ENCODE measurements around the gene ABCA13.

ABCA13 gene

DNA sequence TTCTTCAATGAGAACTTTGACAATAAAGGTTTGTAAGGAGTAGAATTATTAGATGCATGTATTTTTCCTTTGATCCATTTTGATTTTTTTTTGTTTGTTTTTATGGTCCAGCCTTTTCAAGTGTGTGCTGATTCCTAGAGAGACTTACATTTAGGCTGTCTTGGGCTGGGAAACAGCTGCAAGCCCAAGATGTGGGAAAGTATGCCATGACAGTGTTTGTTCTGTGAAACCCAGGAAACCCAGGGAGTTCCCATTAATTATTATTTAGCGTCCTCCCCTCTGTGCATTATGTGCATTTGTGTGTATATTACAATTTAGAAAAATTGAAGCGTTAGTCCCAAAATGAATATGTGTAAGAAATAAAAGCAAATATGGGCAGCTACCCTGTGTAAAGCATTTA is 216.7 kb downstream of the ABCA13 start:
- Histone ChIP-seq H3K9me3 (ENCODE audit: control insufficient read depth, low read length) (peaks cover 25% of the 10 kb centered on the region), H2AK5ac (ENCODE audit: low read length, severe bottlenecking) (no peak overlapping the region), H2BK15ac (ENCODE audit: low read depth, poor library complexity, severe bottlenecking) (no peak overlapping the region), H4K8ac (ENCODE audit: low read length) (no peak overlapping the region), H3K27me3 (ENCODE audit: control insufficient read depth in 1 of 2, insufficient read depth in 1 of 2, low read length in 2 of 2) (no peaks in the 10 kb centered on the region), H3K18ac (ENCODE audit: low read depth in 1 of 2, low read length in 2 of 2) (no peak overlapping the region), H4K91ac (ENCODE audit: low read length) (no peak overlapping the region), H2BK5ac (ENCODE audit: low read depth, low read length, poor library complexity, severe bottlenecking) (no peak overlapping the region), H3K4me1 (ENCODE audit: control insufficient read depth, insufficient read depth, low read depth, low read length) (peaks cover 3% of the 10 kb centered on the region), H3K4me3 (ENCODE audit: insufficient read depth in 1 of 2, low read depth in 1 of 2, low read length in 2 of 2) (no peak overlapping the region), H2BK12ac (ENCODE audit: low read length in 2 of 2) (no peak overlapping the region), H3K4ac (ENCODE audit: low read depth in 1 of 2, low read length in 2 of 2) (no peak overlapping the region), H3K14ac (ENCODE audit: low read length in 2 of 2) (no peak overlapping the region), H3K9ac (ENCODE audit: low read length) (no peak overlapping the region), H3K23ac (ENCODE audit: low read length in 2 of 2) (no peak overlapping the region), H3K4me2 (ENCODE audit: low read length, poor library complexity, severe bottlenecking) (no peak overlapping the region), H3K36me3 (ENCODE audit: control insufficient read depth in 1 of 2, insufficient read depth in 2 of 2, low read depth in 1 of 2, low read length in 2 of 2) (no peaks in the 10 kb centered on the region), H3K79me1 (replicated peaks; ENCODE audit: low read length, poor library complexity, severe bottlenecking) (no peaks in the 10 kb centered on the region), H2BK120ac (ENCODE audit: low read depth, low read length) (no peak overlapping the region), H2AFZ (ENCODE audit: low read depth, low read length) (no peak overlapping the region), H3K27ac (ENCODE audit: low read length, poor library complexity, severe bottlenecking) (no peak overlapping the region)
- DNase-seq, result no peak
- WGBS, result 95% methylated on average over 2 of the region's 2 CpGs

GRCh38 chr7:48388911-48389310 is 217.7 kb downstream of the ABCA13 start:
- 85% methylated on average over 3 of the region's 4 CpGs for WGBS

DNA sequence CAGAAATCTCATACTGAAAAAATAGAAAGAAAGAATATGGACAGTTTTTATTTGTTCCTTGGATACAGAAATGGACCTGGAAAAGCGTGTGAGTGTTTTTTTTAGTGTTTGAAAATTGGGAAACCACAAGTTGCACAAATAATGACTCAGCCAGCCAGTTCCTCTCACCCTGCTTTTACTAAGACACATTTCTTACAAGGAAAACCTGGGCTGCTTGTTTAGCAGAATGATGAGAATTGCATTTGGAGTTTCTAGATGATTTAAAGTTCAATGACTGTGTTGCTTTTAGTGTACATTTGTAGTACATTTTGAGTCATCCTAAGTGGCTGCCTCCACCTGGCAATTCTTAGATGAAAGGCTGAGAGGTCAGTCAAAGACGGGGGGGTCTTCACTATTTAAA is 218.7 kb downstream of the ABCA13 start:
- no peak overlapping the region for H3K4ac ChIP-seq (ENCODE audit: low read depth in 1 of 2, low read length in 2 of 2)
- H3K23ac ChIP-seq (ENCODE audit: low read length in 2 of 2), result no peak overlapping the region
- H3K14ac ChIP-seq (ENCODE audit: low read length in 2 of 2), result no peak overlapping the region
- H2BK5ac ChIP-seq (ENCODE audit: low read depth, low read length, poor library complexity, severe bottlenecking), result no peak overlapping the region
- H3K9ac ChIP-seq (ENCODE audit: low read length), result peak overlapping the region; percentile 78
- no peaks in the 10 kb centered on the region for H3K36me3 ChIP-seq (ENCODE audit: control insufficient read depth in 1 of 2, insufficient read depth in 2 of 2, low read depth in 1 of 2, low read length in 2 of 2)
- H2BK12ac ChIP-seq (ENCODE audit: low read length in 2 of 2), result no peak overlapping the region
- H4K91ac ChIP-seq (ENCODE audit: low read length), result no peak overlapping the region
- H2AFZ ChIP-seq (ENCODE audit: low read depth, low read length), result no peak overlapping the region
- H3K79me1 ChIP-seq (replicated peaks; ENCODE audit: low read length, poor library complexity, severe bottlenecking), result no peaks in the 10 kb centered on the region
- peaks cover 3% of the 10 kb centered on the region for H3K4me1 ChIP-seq (ENCODE audit: control insufficient read depth, insufficient read depth, low read depth, low read length)
- H3K27ac ChIP-seq (ENCODE audit: low read length, poor library complexity, severe bottlenecking), result no peak overlapping the region
- no peaks in the 10 kb centered on the region for H3K27me3 ChIP-seq (ENCODE audit: control insufficient read depth in 1 of 2, insufficient read depth in 1 of 2, low read length in 2 of 2)
- DNase-seq, result peak; percentile 45
- H3K4me2 ChIP-seq (ENCODE audit: low read length, poor library complexity, severe bottlenecking), result no peak overlapping the region
- H2AK5ac ChIP-seq (ENCODE audit: low read length, severe bottlenecking), result no peak overlapping the region
- H2BK15ac ChIP-seq (ENCODE audit: low read depth, poor library complexity, severe bottlenecking), result no peak overlapping the region
- H3K18ac ChIP-seq (ENCODE audit: low read depth in 1 of 2, low read length in 2 of 2), result no peak overlapping the region
- no peak overlapping the region for H2BK120ac ChIP-seq (ENCODE audit: low read depth, low read length)
- 20% methylated on average over 1 of the region's 2 CpGs for WGBS
- no peak overlapping the region for H4K8ac ChIP-seq (ENCODE audit: low read length)
- peak overlapping the region in 1 of 2 experiments; percentile 12 for H3K4me3 ChIP-seq (ENCODE audit: insufficient read depth in 1 of 2, low read depth in 1 of 2, low read length in 2 of 2)
- peaks cover 26% of the 10 kb centered on the region for H3K9me3 ChIP-seq (ENCODE audit: control insufficient read depth, low read length)

More at GRCh38 chr7:48388911-48389310, 217.7 kb downstream of the ABCA13 start:
- H2BK15ac ChIP-seq (ENCODE audit: low read depth, poor library complexity, severe bottlenecking), result no peak overlapping the region
- no peak overlapping the region for H3K4me3 ChIP-seq (ENCODE audit: insufficient read depth in 1 of 2, low read depth in 1 of 2, low read length in 2 of 2)
- no peak overlapping the region for H2BK120ac ChIP-seq (ENCODE audit: low read depth, low read length)
- no peak overlapping the region for H2BK12ac ChIP-seq (ENCODE audit: low read length in 2 of 2)
- H3K27ac ChIP-seq (ENCODE audit: low read length, poor library complexity, severe bottlenecking), result no peak overlapping the region
- peaks cover 26% of the 10 kb centered on the region for H3K9me3 ChIP-seq (ENCODE audit: control insufficient read depth, low read length)
- H3K4me1 ChIP-seq (ENCODE audit: control insufficient read depth, insufficient read depth, low read depth, low read length), result peaks cover 3% of the 10 kb centered on the region
- no peaks in the 10 kb centered on the region for H3K27me3 ChIP-seq (ENCODE audit: control insufficient read depth in 1 of 2, insufficient read depth in 1 of 2, low read length in 2 of 2)
- no peak overlapping the region for H4K8ac ChIP-seq (ENCODE audit: low read length)
- no peak overlapping the region for H3K23ac ChIP-seq (ENCODE audit: low read length in 2 of 2)
- no peak overlapping the region for H3K4me2 ChIP-seq (ENCODE audit: low read length, poor library complexity, severe bottlenecking)
- no peak overlapping the region for H2AFZ ChIP-seq (ENCODE audit: low read depth, low read length)
- DNase-seq, result no peak
- no peaks in the 10 kb centered on the region for H3K36me3 ChIP-seq (ENCODE audit: control insufficient read depth in 1 of 2, insufficient read depth in 2 of 2, low read depth in 1 of 2, low read length in 2 of 2)
- no peak overlapping the region for H2AK5ac ChIP-seq (ENCODE audit: low read length, severe bottlenecking)
- no peak overlapping the region for H2BK5ac ChIP-seq (ENCODE audit: low read depth, low read length, poor library complexity, severe bottlenecking)
- H3K18ac ChIP-seq (ENCODE audit: low read depth in 1 of 2, low read length in 2 of 2), result no peak overlapping the region
- H3K79me1 ChIP-seq (replicated peaks; ENCODE audit: low read length, poor library complexity, severe bottlenecking), result no peaks in the 10 kb centered on the region
- no peak overlapping the region for H3K14ac ChIP-seq (ENCODE audit: low read length in 2 of 2)
- H4K91ac ChIP-seq (ENCODE audit: low read length), result no peak overlapping the region
- H3K4ac ChIP-seq (ENCODE audit: low read depth in 1 of 2, low read length in 2 of 2), result no peak overlapping the region
- H3K9ac ChIP-seq (ENCODE audit: low read length), result no peak overlapping the region

DNA sequence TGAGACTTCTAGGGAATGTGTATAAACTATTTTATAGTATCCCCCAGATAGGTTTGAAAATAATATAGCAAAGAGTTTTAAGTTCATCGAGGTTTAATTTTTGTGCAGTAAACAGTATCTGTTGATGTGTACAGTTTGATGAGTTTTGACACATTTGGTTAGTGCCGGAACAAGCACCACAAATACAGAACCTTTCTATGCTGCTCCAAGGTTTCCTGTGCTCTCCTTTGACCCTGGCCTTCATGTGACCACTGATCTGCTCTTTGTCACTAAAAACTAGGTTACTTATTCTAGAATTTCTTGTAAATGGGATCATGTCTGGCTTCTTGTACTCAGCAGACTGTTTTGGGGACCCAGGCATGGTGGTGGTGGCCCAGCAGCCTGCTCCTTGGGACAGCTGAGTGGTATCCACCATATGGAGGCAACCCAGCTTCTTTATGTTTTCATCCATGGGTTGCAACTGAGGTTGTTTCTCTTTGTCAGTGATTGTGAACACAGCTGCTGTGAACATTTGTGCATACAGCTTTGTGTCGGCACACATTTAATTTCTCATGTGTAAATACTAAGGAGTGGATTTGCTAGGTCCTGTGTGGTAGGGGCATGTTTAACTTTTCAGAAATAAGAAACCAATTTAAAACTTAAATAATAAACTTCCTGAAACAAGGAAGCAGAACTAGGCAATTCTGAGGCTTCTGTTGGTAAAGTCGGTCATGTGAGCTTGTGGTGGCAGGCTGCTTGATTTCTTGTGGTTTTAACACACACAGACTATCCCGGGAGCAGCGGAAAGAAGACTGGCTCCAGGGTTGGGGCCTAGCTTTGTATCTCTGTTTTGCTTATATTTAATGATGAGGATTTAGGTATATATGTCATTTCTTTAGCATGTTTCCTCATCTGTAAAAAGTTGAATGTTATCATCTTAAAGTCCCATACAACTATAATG is 219.4 kb downstream of the ABCA13 start:
- Histone ChIP-seq H3K4ac (ENCODE audit: low read depth in 1 of 2, low read length in 2 of 2) (no peak overlapping the region), H3K36me3 (ENCODE audit: control insufficient read depth in 1 of 2, insufficient read depth in 2 of 2, low read depth in 1 of 2, low read length in 2 of 2) (no peaks in the 10 kb centered on the region), H2AK5ac (ENCODE audit: low read length, severe bottlenecking) (no peak overlapping the region), H2BK15ac (ENCODE audit: low read depth, poor library complexity, severe bottlenecking) (no peak overlapping the region), H4K8ac (ENCODE audit: low read length) (no peak overlapping the region), H3K27ac (ENCODE audit: low read length, poor library complexity, severe bottlenecking) (no peak overlapping the region), H3K18ac (ENCODE audit: low read depth in 1 of 2, low read length in 2 of 2) (no peak overlapping the region), H3K23ac (ENCODE audit: low read length in 2 of 2) (no peak overlapping the region), H3K79me1 (replicated peaks; ENCODE audit: low read length, poor library complexity, severe bottlenecking) (no peaks in the 10 kb centered on the region), H3K14ac (ENCODE audit: low read length in 2 of 2) (no peak overlapping the region), H3K9me3 (ENCODE audit: control insufficient read depth, low read length) (peaks cover 26% of the 10 kb centered on the region), H2BK5ac (ENCODE audit: low read depth, low read length, poor library complexity, severe bottlenecking) (no peak overlapping the region), H2AFZ (ENCODE audit: low read depth, low read length) (no peak overlapping the region), H3K4me1 (ENCODE audit: control insufficient read depth, insufficient read depth, low read depth, low read length) (peaks cover 3% of the 10 kb centered on the region), H3K4me2 (ENCODE audit: low read length, poor library complexity, severe bottlenecking) (no peak overlapping the region), H4K91ac (ENCODE audit: low read length) (no peak overlapping the region), H3K27me3 (ENCODE audit: control insufficient read depth in 1 of 2, insufficient read depth in 1 of 2, low read length in 2 of 2) (no peaks in the 10 kb centered on the region), H2BK12ac (ENCODE audit: low read length in 2 of 2) (no peak overlapping the region), H3K4me3 (ENCODE audit: insufficient read depth in 1 of 2, low read depth in 1 of 2, low read length in 2 of 2) (no peak overlapping the region), H3K9ac (ENCODE audit: low read length) (no peak overlapping the region), H2BK120ac (ENCODE audit: low read depth, low read length) (no peak overlapping the region)
- WGBS, result 64% methylated on average over 4 of the region's 6 CpGs
- peak; percentile 1 for DNase-seq
